Putamen (tissue), 1 donor: ENCODE data around the gene C20orf144.
A peak's percentile ranks its signal among the peaks of the same experiment; 100 is the strongest.

ENCODE experiments used
- DNase-seq: peaks from one replicate; pipeline ENCODE4 v3.0.0-alpha.2; 2016; ENCODE audit warnings: low spot score

Gene C20orf144

GRCh38 chr20:33650111-33650752, 11.9 kb upstream of the C20orf144 start:
- no peak for DNase-seq

- no peak for DNase-seq
Observed at GRCh38 chr20:33650753-33651561, 11.2 kb upstream of the C20orf144 start.

GRCh38 chr20:33651562-33652048, 10.5 kb upstream of the C20orf144 start:
- DNase-seq: no peak

- DNase-seq: no peak
Observed at GRCh38 chr20:33653218-33653899, 8.8 kb upstream of the C20orf144 start.

GRCh38 chr20:33653900-33654596, 8.1 kb upstream of the C20orf144 start:
- DNase-seq: no peak

GRCh38 chr20:33654680-33655161, 7.4 kb upstream of the C20orf144 start:
- DNase-seq: no peak

- no peak for DNase-seq
Observed at GRCh38 chr20:33655164-33655563, 7.0 kb upstream of the C20orf144 start.

- no peak for DNase-seq
Observed at GRCh38 chr20:33656010-33656782, 5.9 kb upstream of the C20orf144 start.

GRCh38 chr20:33656783-33657703, 5.1 kb upstream of the C20orf144 start:
- DNase-seq: no peak

GRCh38 chr20:33657704-33658095, 4.4 kb upstream of the C20orf144 start:
- DNase-seq: no peak

- DNase-seq: no peak
Observed at GRCh38 chr20:33658510-33658909, 3.6 kb upstream of the C20orf144 start.

GRCh38 chr20:33658929-33659328, 3.2 kb upstream of the C20orf144 start:
- DNase-seq: no peak

GRCh38 chr20:33659341-33660034, 2.6 kb upstream of the C20orf144 start:
- DNase-seq: no peak

- DNase-seq: no peak
Observed at GRCh38 chr20:33660035-33660684, 2.0 kb upstream of the C20orf144 start.

GRCh38 chr20:33660685-33661058, 1.5 kb upstream of the C20orf144 start:
- no peak for DNase-seq

GRCh38 chr20:33663161-33664084, 1.3 kb downstream of the C20orf144 start:
- DNase-seq: peak; percentile 79

GRCh38 chr20:33664085-33664761, 2.1 kb downstream of the C20orf144 start:
- no peak for DNase-seq
